IMR-90 (cell line): ENCODE measurements around the gene CFAP58. TPM values are rescaled to one million over a fixed set of nuclear protein-coding genes. Genes with fewer than 3 reads are reported as not detected.

Source experiments
- ATAC-seq: fragments of 200-7000 bp; cut with Tn5 transposase; 2 replicates; pipeline ENCODE4 v1.9.1; 2020; ENCODE audit warnings: low read depth, mild to moderate bottlenecking, moderate library complexity
- BruUV-seq: library from RNA; stranded (reverse); fragments of 400-500 nt; replicated peaks from 2 replicates; lab custom pipeline; 2021; lab: Mats Ljungman, UMichigan
- CTCF ChIA-PET: fragments of 300-600 bp; formaldehyde crosslinking; extraction: SDS; loops from one replicate; lab custom pipeline; 2021; ENCODE audit warnings: antibody characterized with exemption; lab: Yijun Ruan, JAX
- POLR2A ChIA-PET: fragments of 300-600 bp; sonication (Branson Sonifier 250); formaldehyde crosslinking; loops from one replicate; lab custom pipeline; 2022; ENCODE audit warnings: antibody characterized with exemption; ENCODE audit not compliant: unreplicated experiment; lab: Charles Lee
- DNase-seq: peaks from one replicate; pipeline ENCODE4 v3.0.0; 2013
- H2AFZ ChIP-seq: replicated peaks from 2 replicates; pipeline ENCODE3; 2013; ENCODE audit warnings: low read length, mild to moderate bottlenecking; ENCODE audit not compliant: poor library complexity
- H2AK5ac ChIP-seq: 2 replicates; pipeline ENCODE4 v1.6.1; 2013; ENCODE audit warnings: low read depth, low read length, inconsistent platforms
- H2AK9ac ChIP-seq: replicated peaks from 2 replicates; pipeline ENCODE3; 2013; ENCODE audit warnings: mild to moderate bottlenecking, low read depth, low read length, moderate library complexity; ENCODE audit not compliant: poor library complexity
- H2BK120ac ChIP-seq: 2 replicates; pipeline ENCODE4 v1.6.1; 2013; ENCODE audit warnings: low read depth, low read length, inconsistent platforms
- H2BK15ac ChIP-seq: 3 replicates; pipeline ENCODE4 v1.6.1; 2013; ENCODE audit warnings: low read depth, low read length, inconsistent platforms
- H2BK20ac ChIP-seq: 2 replicates; pipeline ENCODE4 v1.6.1; 2013; ENCODE audit warnings: low read depth, mild to moderate bottlenecking, inconsistent platforms, low read length, moderate library complexity
- H2BK5ac ChIP-seq: 2 replicates; pipeline ENCODE4 v1.6.1; 2013; ENCODE audit warnings: mild to moderate bottlenecking, low read depth, low read length, inconsistent platforms; ENCODE audit not compliant: poor library complexity, severe bottlenecking
- H3K14ac ChIP-seq: replicated peaks from 2 replicates; pipeline ENCODE4 v1.6.1; 2013; ENCODE audit warnings: low read depth, low read length, inconsistent platforms
- H3K18ac ChIP-seq: 2 replicates; pipeline ENCODE4 v1.6.1; 2013; ENCODE audit warnings: low read depth, low read length, control low read depth
- H3K23ac ChIP-seq: 2 replicates; pipeline ENCODE4 v1.6.1; 2013; ENCODE audit warnings: low read depth, low read length, inconsistent platforms
- H3K27ac ChIP-seq: 2 replicates; pipeline ENCODE4 v1.5.1; 2013; ENCODE audit warnings: mild to moderate bottlenecking, control low read depth, low read length; ENCODE audit not compliant: insufficient read depth
- H3K27me3 ChIP-seq: 2 replicates; pipeline ENCODE4 v1.6.1; 2013; ENCODE audit warnings: low read length; ENCODE audit not compliant: control insufficient read depth, insufficient read depth
- H3K36me3 ChIP-seq: 2 replicates; pipeline ENCODE4 v1.6.1; 2013; ENCODE audit warnings: low read length, mixed read lengths; ENCODE audit not compliant: control insufficient read depth, insufficient read depth
- H3K4ac ChIP-seq: 2 replicates; pipeline ENCODE4 v1.6.1; 2013; ENCODE audit warnings: low read depth, low read length, inconsistent platforms
- H3K4me1 ChIP-seq: 2 replicates; pipeline ENCODE4 v1.6.1; 2013; ENCODE audit warnings: low read length, mixed read lengths; ENCODE audit not compliant: control insufficient read depth, insufficient read depth
- H3K4me2 ChIP-seq: 2 replicates; pipeline ENCODE4 v1.6.1; 2013; ENCODE audit warnings: low read depth, mild to moderate bottlenecking, control low read depth, low read length, moderate library complexity
- H3K4me3 ChIP-seq: 2 replicates; pipeline ENCODE4 v1.5.1; 2013; ENCODE audit warnings: low read depth, mild to moderate bottlenecking, control low read depth, low read length, moderate library complexity; ENCODE audit not compliant: insufficient read depth
- H3K56ac ChIP-seq: 2 replicates; pipeline ENCODE4 v1.6.1; 2013; ENCODE audit warnings: low read length, inconsistent platforms; ENCODE audit not compliant: insufficient read depth; ENCODE audit errors: extremely low read depth
- H3K79me1 ChIP-seq, 2 experiments: 2 replicates each; pipeline ENCODE4 v1.6.1; 2013; ENCODE audit warnings: low read length in 2 of 2, inconsistent platforms in 1 of 2, low read depth in 1 of 2
- H3K9ac ChIP-seq: 2 replicates; pipeline ENCODE4 v1.6.1; 2013; ENCODE audit warnings: low read depth, low read length, control low read depth
- H3K9me1 ChIP-seq: 2 replicates; pipeline ENCODE4 v1.6.1; 2013; ENCODE audit warnings: low read length, inconsistent platforms; ENCODE audit not compliant: insufficient read depth
- H3K9me3 ChIP-seq: 2 replicates; pipeline ENCODE4 v1.6.1; 2013; ENCODE audit warnings: low read length; ENCODE audit not compliant: control insufficient read depth, insufficient read depth
- H4K20me1 ChIP-seq: 2 replicates; pipeline ENCODE4 v1.6.1; 2013; ENCODE audit warnings: low read length, inconsistent platforms; ENCODE audit not compliant: insufficient read depth
- H4K5ac ChIP-seq: 2 replicates; pipeline ENCODE4 v1.6.1; 2013; ENCODE audit warnings: mild to moderate bottlenecking, low read depth, low read length, control low read depth
- H4K8ac ChIP-seq, 2 experiments: 2 replicates each; pipeline ENCODE4 v1.6.1; 2013; ENCODE audit warnings: low read depth in 2 of 2, low read length in 2 of 2, control low read depth in 1 of 2, inconsistent platforms in 1 of 2
- H4K91ac ChIP-seq: 2 replicates; pipeline ENCODE4 v1.6.1; 2013; ENCODE audit warnings: low read depth, low read length, inconsistent platforms; ENCODE audit not compliant: insufficient read depth
- CEBPB ChIP-seq: IDR thresholded peaks from 2 replicates; pipeline ENCODE4 v1.6.1; 2012; ENCODE audit warnings: low read depth, low read length, improper control_type of control experiment
- CHD1 ChIP-seq: IDR thresholded peaks from 2 replicates; pipeline ENCODE4 v1.6.1; 2012; ENCODE audit warnings: low read depth, low read length, improper control_type of control experiment
- MAZ ChIP-seq: IDR thresholded peaks from 2 replicates; pipeline ENCODE4 v1.6.1; 2012; ENCODE audit warnings: low read depth, mild to moderate bottlenecking, low read length, improper control_type of control experiment, moderate library complexity, borderline replicate concordance
- NFE2L2 ChIP-seq: fragments of 150-350 bp; IDR thresholded peaks from 2 replicates; pipeline ENCODE4 v1.6.1; 2016; ENCODE audit warnings: low read depth, mild to moderate bottlenecking, low read length
- POLR2A ChIP-seq: IDR thresholded peaks from 2 replicates; pipeline ENCODE4 v1.6.1; 2012; ENCODE audit warnings: mild to moderate bottlenecking, low read depth, low read length
- SMC3 ChIP-seq: fragments of 150-350 bp; IDR thresholded peaks from 2 replicates; pipeline ENCODE4 v1.6.1; 2016; ENCODE audit warnings: low read depth, mild to moderate bottlenecking, antibody characterized with exemption, low read length, moderate library complexity
- WGBS, 2 experiments: methylation state at CpG; one replicate each; pipeline versions ENCODE4 v1.1.5 to v1.1.7; 2013; ENCODE audit warnings: missing lambda C conversion rate in 2 of 2; ENCODE audit not compliant: insufficient read length in 1 of 2; ENCODE audit errors: extremely low coverage in 2 of 2; 5-methylcytosine and 5-hydroxymethylcytosine counted together
- dilution Hi-C: fragments of 300-500 bp; cut with HindIII; formaldehyde crosslinking; loops from one replicate; pipeline ENCODE4 v1.14.3; 2018; ENCODE audit warnings: low sequenced_read_pairs; ENCODE audit not compliant: unreplicated experiment
- in situ Hi-C: fragments of 300-500 bp; cut with MboI; formaldehyde crosslinking; loops from 3 replicates; pipeline ENCODE4 v1.14.3; 2019; ENCODE audit warnings: low sequenced_read_pairs, inconsistent platforms, mixed read lengths
- intact Hi-C: fragments of 100-400 bp; cut with micrococcal nuclease; formaldehyde crosslinking; loops from 2 replicates; pipeline ENCODE4 v1.10.0; 2022
- polyA plus RNA-seq, 3 experiments: library from polyadenylated mRNA; depleted of rRNA; stranded (reverse); fragments of >200 nt; gene quantifications; 2 replicates each; pipeline ENCODE4 v1.2.3, GENCODE V29; 2012; ENCODE audit warnings: low replicate concordance in 1 of 3
- total RNA-seq: library from RNA; depleted of rRNA; stranded (reverse); fragments of >200 nt; gene quantifications from 2 replicates; pipeline ENCODE4 v1.2.3, GENCODE V29; 2012

The CFAP58 gene
- total and polyA plus RNA-seq, 2 of the 4 experiments (the other 2 are of a cell fraction) = 0.36 to 0.72 TPM

DNA sequence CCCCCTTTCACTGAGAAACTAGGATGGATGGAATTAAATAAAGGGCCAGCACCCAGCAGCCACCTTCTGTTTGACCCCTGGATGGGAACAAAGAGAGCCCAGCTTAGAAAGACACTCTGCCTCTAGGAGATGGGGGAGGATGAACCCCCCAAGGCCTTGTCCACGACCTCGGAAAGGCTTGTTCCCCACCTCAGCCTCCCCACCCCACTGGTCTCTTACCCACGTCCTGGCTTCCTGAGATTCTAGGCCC lies 25.1 kb upstream of the CFAP58 start:
- CTCF ChIA-PET = no interaction called here
- peak overlapping the region; percentile 68 for H3K18ac ChIP-seq
- peak overlapping the region; percentile 67 for H4K91ac ChIP-seq
- ATAC-seq (no peak), DNase-seq (no peak)
- peak overlapping the region; percentile 81 for H2AK5ac ChIP-seq
- H2AFZ ChIP-seq = no peak overlapping the region
- no peaks in the 10 kb centered on the region; the same call in 1 of the 2 replicates for H3K36me3 ChIP-seq
- dilution Hi-C loops (no loop called here), intact Hi-C loops (loop anchor here (2.0 kb wide), 1 partner anchor 28 kb away; no protein-coding TSS in a partner anchor), in situ Hi-C loops (no loop called here)
- peak overlapping the region; percentile 76 for H3K27ac ChIP-seq
- H3K23ac ChIP-seq = peak overlapping the region; percentile 92
- H3K56ac ChIP-seq = peak overlapping the region; percentile 57; the same call in 1 of the 2 replicates
- peaks cover 99% of the 10 kb centered on the region for H4K20me1 ChIP-seq
- H2BK120ac ChIP-seq = peak overlapping the region; percentile 80
- H3K4me3 ChIP-seq = no peak overlapping the region
- H3K9me3 ChIP-seq = no peaks in the 10 kb centered on the region
- H3K4me1 ChIP-seq = peaks cover 58% of the 10 kb centered on the region
- peaks cover 2 to 88% of the 10 kb centered on the region in 2 experiments; a peak in 2 of 4 replicates for H3K79me1 ChIP-seq
- peak overlapping the region; percentile 89 for H2BK5ac ChIP-seq
- WGBS, 2 experiments = no CpG with 5 or more reads among the region's 3 CpGs
- H3K4me2 ChIP-seq = peak overlapping the region; percentile 75
- peak overlapping the region; percentile 25 for H4K5ac ChIP-seq
- POLR2A ChIA-PET = no interaction called here
- H4K8ac ChIP-seq = peak overlapping the region; percentile 11 to 89; a peak in 3 of 4 replicates
- peak overlapping the region; percentile 90 for H3K14ac ChIP-seq
- H3K4ac ChIP-seq = peak overlapping the region; percentile 86
- peak overlapping the region; percentile 30; the same call in 1 of the 2 replicates for H2BK20ac ChIP-seq
- peak overlapping the region; percentile 95 for H2AK9ac ChIP-seq
- peak overlapping the region; percentile 40; the same call in 2 of the 3 replicates for H2BK15ac ChIP-seq
- peak overlapping the region; percentile 57 for H3K9ac ChIP-seq
- peaks cover 65% of the 10 kb centered on the region for H3K9me1 ChIP-seq
- no peaks in the 10 kb centered on the region for H3K27me3 ChIP-seq
- TF ChIP-seq CHD1 = no peak
- no peak for TF ChIP-seq CEBPB
- TF ChIP-seq NFE2L2 = no peak
- TF ChIP-seq POLR2A = peak; percentile 14; the same call in 1 of the 2 replicates
- no peak for TF ChIP-seq SMC3
- TF ChIP-seq MAZ = no peak
- no TSS peak for BruUV-seq
